HG03039 (cell line): ENCODE measurements around the gene DSCAML1.

Experiments
- ATAC-seq: cut with Tn5 transposase; IDR thresholded peaks from one replicate; pipeline ENCODE4 v1.9.1; 2021; ENCODE audit warnings: mild to moderate bottlenecking, moderate library complexity; ENCODE audit not compliant: unreplicated experiment

DSCAML1 gene

DNA sequence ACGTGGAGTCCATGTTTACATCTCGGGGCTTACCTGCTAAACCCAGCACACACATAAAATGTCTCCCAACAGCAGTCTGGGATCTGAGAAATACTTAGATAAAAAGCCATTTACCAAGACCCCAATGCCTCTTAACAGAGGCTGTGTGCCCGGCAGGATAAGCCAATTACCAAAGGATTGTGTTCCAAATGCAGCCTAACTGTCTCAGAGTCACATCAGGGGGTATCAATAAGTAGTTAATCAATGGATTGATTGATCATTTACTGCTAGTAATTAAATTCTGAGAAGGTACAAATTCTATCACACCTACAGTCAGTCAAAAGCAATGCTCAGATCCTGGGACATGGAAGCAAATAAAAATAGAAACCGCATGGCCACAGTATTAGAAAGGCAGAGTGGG lies 125.6 kb downstream of the DSCAML1 start:
- no peak for ATAC-seq

DNA sequence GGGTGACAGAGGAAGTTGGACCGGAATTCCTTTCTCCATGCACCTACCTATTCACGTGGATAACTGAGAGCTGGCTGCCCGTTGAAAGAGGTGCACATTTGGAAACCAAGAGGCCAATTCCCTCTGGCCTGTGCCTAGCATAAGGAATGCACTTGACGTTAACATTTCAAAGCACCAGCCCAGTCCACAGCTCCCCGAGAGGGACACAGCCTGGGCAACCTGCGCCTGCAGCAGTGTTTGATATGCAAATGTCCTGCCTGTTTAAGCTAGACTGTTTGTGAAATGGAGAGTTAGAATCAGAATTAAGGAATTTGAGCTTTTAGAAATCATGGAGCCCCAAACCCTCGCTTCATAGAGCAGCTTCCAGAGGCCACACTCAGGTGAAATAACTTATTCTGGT lies 126.1 kb downstream of the DSCAML1 start:
- ATAC-seq: no peak

DNA sequence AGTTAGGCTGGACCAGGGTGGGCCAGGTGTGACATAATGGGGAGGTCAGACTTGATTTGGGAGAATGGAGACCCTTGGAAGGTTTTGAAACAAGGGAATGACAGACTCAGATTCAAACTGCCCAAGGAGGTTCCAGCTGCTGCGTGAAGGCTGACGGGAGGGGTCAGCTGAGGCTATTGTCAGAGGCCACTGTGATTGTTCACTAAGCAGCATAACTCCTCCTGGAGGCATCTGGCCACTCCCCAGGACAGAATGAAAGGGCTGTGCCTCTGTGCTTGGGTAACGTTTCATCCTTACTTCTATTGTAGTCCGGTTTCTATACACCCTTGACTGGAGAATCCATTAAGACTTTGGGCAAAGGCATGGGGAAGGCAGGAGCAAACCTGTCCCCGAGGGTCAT lies 126.6 kb downstream of the DSCAML1 start:
- ATAC-seq: no peak

DNA sequence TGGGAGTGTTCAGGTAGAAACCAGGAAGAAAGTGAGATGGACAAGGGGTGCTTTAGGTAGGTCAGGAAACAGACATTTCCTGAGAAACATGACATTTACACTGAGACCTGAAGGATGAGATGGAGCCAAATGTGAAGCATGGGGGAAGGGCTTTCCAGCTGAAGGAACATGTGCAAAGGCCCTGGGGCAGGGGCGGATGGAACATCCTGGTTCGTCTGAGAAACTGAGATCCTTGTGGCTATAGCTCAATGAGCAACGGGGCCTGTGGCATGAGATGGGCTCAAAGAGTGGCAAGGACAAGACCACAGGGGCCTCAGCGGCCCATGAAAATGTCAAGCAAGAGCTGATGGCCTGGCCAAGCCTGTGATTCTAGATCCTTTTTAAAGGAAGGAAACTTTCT lies 127.4 kb downstream of the DSCAML1 start:
- ATAC-seq: no peak

DNA sequence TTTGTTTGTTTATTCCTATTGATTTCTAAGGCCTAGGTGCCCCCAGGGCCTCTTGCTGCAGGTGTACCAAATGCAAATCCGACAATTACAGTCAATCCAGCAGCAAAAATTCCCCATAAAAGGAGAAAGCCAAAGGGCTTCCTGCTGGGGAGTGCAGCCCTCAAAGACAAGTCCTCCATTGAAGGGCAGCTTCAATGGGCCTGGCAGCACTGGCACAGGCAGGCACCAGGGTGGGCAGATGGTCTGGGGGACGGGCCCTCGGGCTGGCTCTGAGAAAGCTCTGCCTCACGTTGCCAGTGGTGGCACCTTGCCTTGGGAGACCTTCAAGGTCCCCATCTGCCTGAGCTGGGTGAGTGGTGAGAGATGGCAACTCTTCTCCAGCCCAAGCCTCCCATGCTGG lies 128.0 kb downstream of the DSCAML1 start:
- no peak for ATAC-seq

DNA sequence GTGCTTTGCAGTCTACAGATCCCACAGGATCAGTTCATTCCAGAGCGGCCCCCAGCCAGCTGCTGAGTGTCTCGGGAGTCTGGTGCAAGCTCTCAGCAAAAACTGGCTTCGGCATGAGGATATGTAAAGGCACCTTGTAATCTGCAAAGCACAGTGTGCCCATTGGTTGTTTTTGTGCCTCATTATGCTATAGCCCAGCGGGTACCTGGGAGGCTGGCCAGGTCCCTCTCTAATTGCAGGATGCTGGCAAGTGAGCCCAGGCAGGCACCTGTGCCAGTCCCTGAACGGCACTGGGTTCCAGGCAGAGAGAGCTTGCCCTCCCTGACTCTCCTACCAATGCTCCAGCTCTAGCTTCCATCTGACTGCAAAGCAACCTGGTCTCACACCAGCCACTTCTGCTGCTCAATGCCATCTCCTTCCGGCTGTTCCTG lies 128.7 kb downstream of the DSCAML1 start:
- no peak for ATAC-seq

GRCh38 chr11:117664897-117665296 lies 132.1 kb downstream of the DSCAML1 start:
- ATAC-seq: no peak

DNA sequence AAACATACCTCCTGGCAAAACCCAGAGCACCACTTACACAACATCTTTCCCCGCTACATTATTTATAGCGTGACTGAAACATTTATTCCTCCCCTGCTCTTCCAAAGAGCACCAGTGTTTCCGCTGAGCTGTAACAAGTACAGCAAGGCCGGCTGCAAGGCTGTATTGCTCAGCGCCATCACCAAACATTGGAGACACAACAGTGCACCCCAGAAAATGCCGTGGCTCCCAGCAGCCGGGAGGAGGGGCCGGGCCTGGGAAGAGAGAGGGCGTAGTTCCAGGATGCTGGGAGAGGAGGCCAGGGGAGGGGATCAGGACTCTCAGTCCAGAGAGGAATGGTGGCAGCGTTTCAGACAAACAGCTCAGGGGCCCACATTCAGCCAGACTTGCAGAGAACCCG lies 133.2 kb downstream of the DSCAML1 start:
- no peak for ATAC-seq

GRCh38 chr11:117663414-117663813 lies 133.6 kb downstream of the DSCAML1 start:
- no peak for ATAC-seq

GRCh38 chr11:117662671-117663269 lies 134.2 kb downstream of the DSCAML1 start:
- no peak for ATAC-seq

DNA sequence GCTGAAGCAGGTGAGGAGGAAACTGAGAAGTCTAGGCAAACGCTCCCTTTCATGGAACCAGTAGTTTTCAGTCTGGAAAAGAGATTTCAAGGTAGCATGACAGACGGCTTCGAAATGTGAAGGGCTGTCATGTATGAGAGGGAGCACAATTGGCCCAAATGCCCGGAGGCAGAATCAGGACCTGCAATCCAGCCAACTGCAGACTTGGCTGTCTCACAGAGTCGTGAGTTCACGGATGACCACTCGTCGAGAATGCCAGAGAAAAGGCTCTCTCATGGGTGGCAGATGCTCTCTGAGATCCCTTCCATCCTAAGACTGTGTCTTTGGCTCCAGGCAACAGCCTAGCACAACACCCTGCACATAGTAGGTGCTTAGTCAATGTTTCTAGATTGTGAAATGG lies 134.8 kb downstream of the DSCAML1 start:
- ATAC-seq: no peak

DNA sequence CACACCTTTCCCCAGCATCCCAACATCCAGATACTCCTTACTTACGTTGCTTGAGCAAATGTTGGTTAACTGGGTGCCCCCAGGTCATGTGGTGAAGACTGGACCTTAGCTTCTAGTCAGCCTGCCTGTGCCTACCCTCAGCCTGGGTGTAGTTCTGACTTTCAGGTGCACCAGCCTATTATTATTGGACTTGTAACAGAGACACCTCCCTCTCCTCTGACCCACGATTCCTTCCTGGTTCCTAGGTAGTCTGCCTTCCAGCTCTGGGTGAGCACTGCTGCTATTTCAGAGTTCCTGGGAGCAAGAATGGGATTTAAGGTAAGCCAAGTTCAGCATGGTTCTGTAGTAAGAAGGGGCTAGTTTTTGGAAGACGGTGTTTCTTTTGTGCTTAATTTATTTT lies 138.2 kb downstream of the DSCAML1 start:
- ATAC-seq: no peak

- no peak for ATAC-seq
These were observed 139.2 kb downstream of the DSCAML1 start for GRCh38 chr11:117657794-117658193.

DNA sequence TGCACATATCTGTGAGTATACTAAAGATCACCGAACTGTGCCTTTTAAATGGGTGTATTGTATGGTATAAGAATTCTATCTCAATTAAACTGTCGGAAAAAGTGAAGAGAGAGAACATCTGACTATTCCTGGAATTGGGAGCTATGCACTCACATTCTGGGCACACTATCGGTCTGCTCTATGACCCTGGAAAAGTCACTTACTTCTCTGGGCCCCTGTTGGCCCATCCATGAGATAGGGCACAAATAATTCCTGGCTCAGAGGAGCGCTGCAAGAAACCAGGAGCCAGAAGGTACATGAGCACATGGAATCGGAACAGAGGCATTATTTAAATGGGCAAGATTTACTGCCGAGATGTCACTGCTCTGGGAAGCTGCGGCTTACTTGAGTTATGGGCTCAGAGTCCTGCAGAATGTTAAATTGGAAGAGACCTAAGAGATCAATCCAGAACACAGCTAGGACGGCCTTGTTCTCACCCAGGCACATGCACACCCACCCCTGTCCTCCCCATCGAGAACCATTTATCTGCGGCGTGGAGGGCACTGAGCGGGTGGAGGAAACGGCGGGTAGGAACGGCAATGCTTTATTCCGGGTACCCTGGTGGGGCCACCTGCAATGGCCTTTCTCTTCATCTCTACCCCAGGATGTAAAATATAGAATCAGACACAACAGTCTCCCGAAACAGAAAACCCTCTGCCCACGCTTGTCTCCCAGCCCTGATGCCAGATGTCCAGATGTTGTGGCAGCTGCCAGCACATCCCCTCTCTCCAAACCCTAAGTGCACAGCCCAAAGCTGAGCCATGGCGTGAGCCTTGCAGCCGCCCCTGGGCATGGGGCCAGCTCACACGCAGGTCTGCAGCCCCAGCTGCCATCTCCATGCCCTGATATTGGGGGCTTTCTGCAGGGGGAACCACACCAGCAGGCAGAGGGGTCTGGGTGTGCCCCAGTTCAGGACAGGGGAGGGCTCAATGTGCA lies 142.4 kb downstream of the DSCAML1 start:
- no peak for ATAC-seq

DNA sequence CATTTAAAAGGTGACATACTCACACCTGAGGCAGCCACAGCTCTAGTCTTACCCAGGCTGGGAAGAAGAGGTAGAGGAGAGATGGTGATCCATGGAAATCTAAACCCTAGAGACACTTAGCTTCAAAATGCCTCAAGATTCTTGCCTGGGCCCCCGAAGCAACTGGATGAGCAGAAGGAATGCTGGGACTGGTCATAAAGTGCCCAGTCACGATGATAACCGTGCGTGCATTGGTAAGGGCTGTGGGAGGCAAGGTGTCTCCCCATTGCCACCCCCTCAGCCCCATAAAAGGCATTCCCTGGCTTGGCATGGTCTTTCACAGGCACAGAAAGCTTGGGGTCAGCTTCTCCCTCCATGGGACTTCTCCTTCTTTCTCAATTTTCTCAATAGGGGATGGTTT lies 144.5 kb downstream of the DSCAML1 start:
- ATAC-seq: no peak

GRCh38 chr11:117649296-117650055 lies 147.5 kb downstream of the DSCAML1 start:
- no peak for ATAC-seq

DNA sequence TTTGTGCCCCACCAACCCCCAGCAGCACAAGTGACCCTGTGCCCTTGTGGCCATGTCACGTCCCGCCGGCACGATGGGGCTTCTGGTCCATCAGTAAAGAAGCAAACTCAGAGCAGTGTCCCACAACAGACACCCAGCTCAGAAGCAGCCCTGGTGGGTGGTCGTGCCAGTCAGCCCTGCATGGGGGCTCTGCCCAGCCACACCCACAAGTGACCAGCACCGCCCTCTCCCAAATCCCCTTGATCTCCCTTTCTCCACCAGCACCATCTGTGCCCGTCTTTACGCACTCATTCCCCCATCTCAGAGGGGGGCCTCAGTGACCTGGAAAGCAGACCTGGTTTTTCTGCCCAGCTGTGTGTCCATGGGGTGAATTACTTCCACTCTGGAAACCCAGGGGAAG lies 149.1 kb downstream of the DSCAML1 start:
- ATAC-seq: no peak

DNA sequence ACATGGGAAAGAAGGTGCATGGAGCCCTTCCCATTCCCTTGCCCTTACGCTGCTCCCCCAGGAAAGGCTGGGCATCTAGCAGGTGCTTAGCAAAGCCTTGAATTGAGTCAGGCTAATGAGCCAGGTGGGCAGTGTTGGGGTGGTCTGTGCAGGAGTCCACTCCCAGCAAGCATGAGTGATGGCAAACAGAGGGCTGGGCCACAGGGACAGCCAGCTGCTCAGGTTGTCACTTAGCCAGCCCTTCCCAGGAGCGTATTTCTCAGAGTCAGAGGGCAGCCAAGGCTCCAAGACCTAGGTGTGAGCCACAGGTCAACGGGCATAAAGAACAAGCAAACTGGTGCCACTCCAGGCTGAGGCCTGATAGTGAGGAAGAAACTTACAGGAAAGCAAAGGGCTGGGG lies 149.8 kb downstream of the DSCAML1 start:
- ATAC-seq: no peak

DNA sequence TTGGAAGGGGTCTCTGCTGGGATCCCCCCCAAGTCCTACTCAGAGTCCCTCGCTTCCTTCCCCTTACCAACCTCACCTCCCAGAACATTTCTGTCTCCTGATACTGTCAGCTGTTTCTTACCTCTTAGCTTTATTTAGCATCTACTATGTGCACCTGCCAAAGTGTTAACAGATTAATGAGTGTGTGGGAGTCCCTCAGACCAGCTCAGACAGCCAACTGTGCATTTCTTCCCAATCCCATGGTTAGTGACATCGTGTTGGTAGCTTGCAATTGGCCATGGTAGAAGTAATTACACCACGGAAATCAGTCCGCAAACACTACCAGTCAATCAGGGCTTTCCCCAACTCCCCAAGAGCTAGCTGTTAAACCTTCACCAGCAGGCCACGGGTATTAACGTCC lies 150.6 kb downstream of the DSCAML1 start:
- no peak for ATAC-seq

- ATAC-seq: no peak
These were observed 152.4 kb downstream of the DSCAML1 start for GRCh38 chr11:117644403-117645155.
